HG02981 (cell line): ENCODE data around the gene PDE4B.
"Not testable (repeated sequence)": the region's sequence is repeated elsewhere in the genome, so short reads cannot be mapped to it uniquely, and the experiment has no call there.

ENCODE experiments used
- ATAC-seq: cut with Tn5 transposase; IDR thresholded peaks from one replicate; pipeline ENCODE4 v1.9.1; 2021; ENCODE audit warnings: mild to moderate bottlenecking, moderate library complexity; ENCODE audit not compliant: unreplicated experiment

PDE4B gene

DNA sequence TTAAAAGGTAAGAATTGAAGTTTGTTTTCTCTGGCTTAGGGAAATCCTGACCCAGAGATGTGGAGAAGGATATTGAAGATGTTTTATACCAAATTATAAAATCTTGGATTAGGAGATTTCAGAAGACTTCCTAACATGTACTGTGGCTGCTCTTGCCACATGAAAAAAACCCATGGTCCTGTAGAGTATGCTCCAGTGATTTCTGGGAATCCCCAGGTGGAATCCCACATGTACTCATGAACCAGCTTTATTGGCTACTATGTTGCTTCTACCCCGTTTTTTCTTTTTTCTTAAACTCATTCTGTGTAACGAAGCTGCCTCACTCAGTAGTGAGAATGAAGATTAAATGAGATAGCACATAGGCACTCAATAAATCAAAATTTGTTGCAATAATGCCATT, 608.5 kb downstream of the PDE4B start:
- no peak for ATAC-seq

- peak; percentile 81 for ATAC-seq
These were observed 609.5 kb downstream of the PDE4B start for GRCh38 chr1:66402194-66402593.

GRCh38 chr1:66403007-66403731, 610.5 kb downstream of the PDE4B start:
- no peak for ATAC-seq

DNA sequence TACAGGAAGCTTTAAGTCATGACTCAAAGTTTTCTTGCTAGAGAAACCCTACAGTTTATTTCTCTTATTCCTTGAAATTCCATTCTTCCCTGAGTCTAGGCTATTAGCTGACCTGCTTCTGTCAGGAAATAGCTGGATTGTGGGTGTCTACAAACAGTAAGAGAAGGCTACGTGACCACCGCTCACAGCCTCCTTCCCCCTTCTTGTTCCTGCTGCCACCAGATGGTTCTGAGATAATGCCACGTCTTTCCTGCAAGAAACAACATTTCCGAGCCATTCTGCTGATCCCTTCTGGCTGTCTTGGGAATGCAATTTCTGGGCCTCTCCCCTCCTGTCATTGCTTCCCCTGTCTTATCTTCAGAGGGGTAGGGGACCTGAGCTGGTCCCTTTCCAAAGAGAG, 612.4 kb downstream of the PDE4B start:
- no peak for ATAC-seq

DNA sequence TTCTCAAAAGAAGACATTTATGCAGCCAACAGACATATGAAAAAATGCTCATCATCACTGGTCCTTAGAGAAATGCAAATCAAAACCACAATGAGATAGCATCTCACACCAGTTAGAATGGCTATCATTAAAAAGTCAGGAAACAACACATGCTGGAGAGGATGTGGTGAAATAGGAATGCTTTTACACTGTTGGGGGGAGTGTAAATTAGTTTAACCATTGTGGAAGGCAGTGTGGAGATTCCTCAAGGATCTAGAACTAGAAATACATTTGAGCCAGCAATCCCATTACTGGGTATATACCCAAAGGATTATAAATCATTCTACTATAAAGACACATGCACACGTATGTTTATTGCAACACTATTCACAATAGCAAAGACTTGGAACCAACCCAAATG, 618.8 kb downstream of the PDE4B start:
- ATAC-seq: not testable (repeated sequence)

- ATAC-seq: no peak
These were observed 620.0 kb downstream of the PDE4B start for GRCh38 chr1:66412704-66413103.

DNA sequence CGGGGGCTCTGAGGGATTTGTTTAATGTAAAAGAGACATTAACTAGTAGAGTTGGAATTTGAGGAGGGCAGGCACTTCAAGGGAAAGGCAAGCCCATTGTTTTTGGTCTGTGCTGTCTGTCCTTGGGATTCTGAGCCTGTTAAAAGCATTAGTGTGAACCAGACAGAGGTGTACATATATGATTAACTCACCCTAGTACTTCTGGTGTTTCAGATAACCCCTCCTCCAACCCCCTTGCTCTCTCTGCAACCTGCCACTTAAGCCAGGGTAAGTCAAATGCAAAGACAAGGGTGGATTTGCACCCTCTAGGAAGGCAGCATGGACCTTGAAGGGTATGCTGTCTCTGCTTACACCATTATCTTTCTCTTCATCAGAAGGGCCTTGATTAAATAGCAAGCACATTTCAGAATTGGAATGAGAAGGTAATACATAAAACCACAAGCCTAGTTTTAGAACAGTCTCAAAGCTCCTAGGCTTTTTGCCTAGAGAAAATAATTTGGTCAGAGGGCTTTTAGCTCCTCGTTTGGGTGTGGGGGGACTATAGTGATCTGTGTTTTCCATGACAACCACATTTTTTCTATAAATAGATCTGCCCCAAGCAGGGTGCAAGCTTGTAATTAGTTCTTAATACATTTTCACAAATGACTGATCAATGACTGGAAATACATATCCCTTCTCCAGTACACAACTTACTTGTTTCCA, 620.6 kb downstream of the PDE4B start:
- peak; percentile 95 for ATAC-seq

GRCh38 chr1:66413838-66414175, 621.1 kb downstream of the PDE4B start:
- no peak for ATAC-seq

DNA sequence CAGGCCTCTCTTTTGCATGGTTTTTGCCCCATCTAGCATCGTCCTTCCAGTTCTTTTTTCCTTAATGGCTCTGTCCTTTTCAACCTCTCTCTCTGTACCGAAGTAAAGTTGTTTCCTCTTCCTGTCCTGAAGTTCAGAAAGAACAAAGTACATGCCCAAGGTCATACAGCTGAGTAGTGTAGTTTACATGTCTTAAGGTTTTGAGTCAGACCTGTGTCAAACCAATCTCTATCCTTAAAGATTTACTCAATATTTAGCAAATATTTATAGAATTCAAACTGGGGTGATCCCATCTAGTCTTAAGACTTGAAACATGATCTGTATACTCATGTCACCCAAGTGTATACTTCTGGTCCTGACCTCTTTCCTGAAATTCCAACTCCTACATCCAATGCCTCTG, 622.6 kb downstream of the PDE4B start:
- ATAC-seq: no peak

DNA sequence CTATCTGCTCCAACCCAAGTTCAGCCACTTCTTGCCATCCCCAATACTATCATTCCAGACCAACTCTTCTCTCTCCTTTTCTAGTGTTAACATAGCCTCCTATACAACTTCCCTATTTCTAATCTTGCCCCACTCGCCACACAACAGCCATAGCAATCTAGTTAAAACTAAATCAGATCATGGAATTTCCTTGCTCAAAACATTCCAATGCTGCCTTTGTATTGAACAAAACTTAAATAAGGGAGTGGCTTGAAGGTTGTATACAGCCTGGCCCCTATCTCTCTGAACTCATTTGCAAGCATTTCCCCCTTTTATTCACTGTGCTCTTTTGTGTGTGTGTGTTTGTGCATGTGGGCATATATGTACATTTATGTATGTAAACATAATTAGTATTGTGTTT, 623.2 kb downstream of the PDE4B start:
- no peak for ATAC-seq

- ATAC-seq: no peak
These were observed 623.6 kb downstream of the PDE4B start for GRCh38 chr1:66416295-66416694.

DNA sequence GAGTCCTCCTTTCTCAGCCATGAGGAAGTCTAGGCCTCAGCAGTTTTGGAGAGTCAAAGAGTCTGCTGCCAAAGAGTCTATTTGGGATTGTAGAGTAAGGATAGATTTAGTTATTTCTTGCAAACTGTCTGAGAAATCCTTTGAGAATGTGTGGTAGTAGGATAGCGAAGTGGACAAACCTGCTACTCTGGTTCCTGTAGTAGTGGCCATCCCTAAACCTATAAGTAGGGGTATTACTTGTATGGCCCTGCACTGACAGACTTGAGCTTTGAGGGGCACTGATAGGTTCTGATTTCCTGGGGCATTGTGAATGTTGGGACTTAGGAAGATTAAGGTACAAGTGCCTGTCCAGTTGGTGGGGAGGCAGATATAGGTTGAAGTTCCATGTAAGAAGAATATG, 625.3 kb downstream of the PDE4B start:
- ATAC-seq: no peak

DNA sequence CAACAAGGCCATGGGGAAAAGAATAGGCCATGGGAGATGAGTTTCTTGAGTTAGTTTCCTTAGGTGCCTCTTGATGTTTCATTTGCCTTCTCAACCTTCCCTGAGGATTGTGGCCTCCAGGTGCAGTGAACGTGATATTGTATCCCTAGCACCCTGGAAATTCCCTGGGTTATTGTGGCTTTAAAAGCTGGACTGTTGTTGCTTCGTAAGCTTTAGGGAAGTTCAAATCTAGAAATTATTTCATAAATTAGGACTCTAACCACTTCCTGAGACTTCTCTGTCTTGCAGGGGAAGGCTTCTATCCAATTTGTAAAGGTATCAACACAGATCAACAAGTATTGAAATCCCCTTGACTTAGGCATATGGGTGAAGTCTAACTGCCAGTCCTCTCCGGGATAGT, 627.5 kb downstream of the PDE4B start:
- not testable (repeated sequence) for ATAC-seq

DNA sequence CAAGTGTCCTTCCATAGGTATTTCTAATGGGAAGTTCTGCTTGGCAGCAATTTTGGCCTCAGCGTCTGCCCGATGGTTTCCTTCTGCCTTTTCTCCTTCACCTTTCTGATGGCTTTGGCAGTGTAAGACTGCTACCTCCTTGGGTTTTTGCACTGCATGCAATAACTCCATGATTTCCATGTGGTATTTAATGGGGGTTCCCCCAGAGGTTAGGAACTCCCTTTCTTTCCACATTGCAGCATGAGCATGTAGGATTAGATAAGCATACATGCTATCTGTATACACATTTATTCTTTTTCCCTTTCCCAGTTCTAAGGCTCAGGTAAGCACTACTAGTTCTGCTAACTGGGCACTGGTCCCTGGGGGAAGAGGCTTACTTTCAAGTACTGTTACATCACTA, 628.2 kb downstream of the PDE4B start:
- ATAC-seq: not testable (repeated sequence)

- no peak for ATAC-seq
These were observed 630.1 kb downstream of the PDE4B start for GRCh38 chr1:66422804-66423203.
